SK-N-SH (cell line): ENCODE results near the gene LPCAT3. TPM values are rescaled to one million over a fixed set of nuclear protein-coding genes. Genes with fewer than 3 reads are reported as not detected.

Experiments used
- CTCF ChIA-PET: fragments of 300-600, 350-600 bp; formaldehyde crosslinking; extraction: SDS; loops from one replicate; lab custom pipeline; 2021; lab: Yijun Ruan, JAX
- POLR2A ChIA-PET: fragments of 350-600 bp; sonication (Branson Sonifier 250); formaldehyde crosslinking; extraction: SDS; loops from one replicate; lab custom pipeline; 2020; ENCODE audit warnings: antibody characterized with exemption, inconsistent platforms; lab: Yijun Ruan, JAX
- DNase-seq: peaks from one replicate; pipeline ENCODE4 v3.0.0; 2012
- H2AFZ ChIP-seq: fragments of 200-600 bp; sonication (generic); 2 replicates; pipeline ENCODE4 v1.8.1; 2016; ENCODE audit warnings: antibody characterized with exemption, mild to moderate bottlenecking, low read depth
- H3F3A ChIP-seq: fragments of 200-600 bp; sonication (generic); replicated peaks from 2 replicates; pipeline ENCODE3; 2016; ENCODE audit warnings: antibody characterized with exemption, mild to moderate bottlenecking; ENCODE audit not compliant: insufficient read depth
- H3K27ac ChIP-seq, 2 experiments: fragments of 200-500 bp in 1 of 2; fragments of 200-600 bp in 1 of 2; sonication (Bioruptor generic) in 1 of 2; sonication (generic), shearing (Covaris generic) in 1 of 2; 2 replicates each; pipeline versions ENCODE4 v1.5.1 to v1.6.1; 2014 to 2016; ENCODE audit warnings: low read depth in 2 of 2, inconsistent platforms in 1 of 2, low read length in 1 of 2, mild to moderate bottlenecking in 1 of 2, mixed read lengths in 1 of 2
- H3K27me3 ChIP-seq: fragments of 200-600 bp; sonication (generic), shearing (Covaris generic); 2 replicates; pipeline ENCODE4 v1.6.1; 2016; ENCODE audit warnings: mixed run types; ENCODE audit not compliant: insufficient read depth
- H3K36me3 ChIP-seq, 2 experiments: fragments of 200-500 bp in 1 of 2; fragments of 200-600 bp in 1 of 2; sonication (Bioruptor generic) in 1 of 2; sonication (generic) in 1 of 2; replicated peaks in 1 of 2; 2 replicates each; pipeline versions ENCODE3 to v1.5.1; 2014 to 2016; ENCODE audit warnings: low read length in 1 of 2, mild to moderate bottlenecking in 1 of 2; ENCODE audit not compliant: insufficient read depth in 2 of 2, control insufficient read depth in 1 of 2
- H3K4me1 ChIP-seq, 2 experiments: fragments of 200-500 bp in 1 of 2; fragments of 200-600 bp in 1 of 2; sonication (Bioruptor generic) in 1 of 2; sonication (generic), shearing (Covaris generic) in 1 of 2; 2 replicates each; pipeline versions ENCODE4 v1.5.1 to v1.6.1; 2014 to 2016; ENCODE audit warnings: low read depth in 1 of 2, low read length in 1 of 2, mixed run types in 1 of 2; ENCODE audit not compliant: insufficient read depth in 2 of 2, control insufficient read depth in 1 of 2
- H3K4me2 ChIP-seq: fragments of 200-600 bp; sonication (generic), shearing (Covaris generic); 2 replicates; pipeline ENCODE4 v1.6.1; 2017; ENCODE audit warnings: mixed run types
- H3K4me3 ChIP-seq, 2 experiments: fragments of 200-500 bp in 1 of 2; fragments of 200-600 bp in 1 of 2; sonication (Bioruptor generic) in 1 of 2; sonication (generic), shearing (Covaris generic) in 1 of 2; 2 replicates each; pipeline versions ENCODE4 v1.5.1 to v1.8.1; 2014 to 2016; ENCODE audit warnings: low read depth in 2 of 2, inconsistent platforms in 1 of 2, low read length in 1 of 2, mild to moderate bottlenecking in 1 of 2, mixed read lengths in 1 of 2, moderate library complexity in 1 of 2
- H3K79me2 ChIP-seq: fragments of 200-600 bp; sonication (generic); 2 replicates; pipeline ENCODE4 v1.8.1; 2017; ENCODE audit warnings: mild to moderate bottlenecking; ENCODE audit not compliant: insufficient read depth
- H3K9ac ChIP-seq: fragments of 200-600 bp; sonication (generic); 2 replicates; pipeline ENCODE4 v1.6.1; 2017; ENCODE audit warnings: mixed run types
- H3K9me2 ChIP-seq: fragments of 200-600 bp; sonication (generic); 2 replicates; pipeline ENCODE4 v1.6.1; 2017; ENCODE audit warnings: mixed run types
- H3K9me3 ChIP-seq: fragments of 200-600 bp; sonication (generic); 2 replicates; pipeline ENCODE4 v1.6.1; 2017; ENCODE audit warnings: mixed run types, mild to moderate bottlenecking, moderate library complexity
- H4K20me1 ChIP-seq: fragments of 200-600 bp; sonication (generic); 2 replicates; pipeline ENCODE4 v1.6.1; 2017; ENCODE audit warnings: mild to moderate bottlenecking, mixed run types; ENCODE audit not compliant: insufficient read depth
- CHD2 ChIP-seq: fragments of 150-350 bp; IDR thresholded peaks from 2 replicates; pipeline ENCODE4 v1.6.1; 2018; ENCODE audit warnings: low read length; ENCODE audit not compliant: partially characterized antibody
- EP300 ChIP-seq, 2 experiments: IDR thresholded peaks; 2 replicates each; pipeline versions ENCODE4 v1.4.0 to v1.6.1; 2012; ENCODE audit warnings: borderline replicate concordance in 1 of 2, low read depth in 1 of 2, low read length in 1 of 2
- EZH2phosphoT487 ChIP-seq: fragments of 200-600 bp; sonication (generic); IDR thresholded peaks from 2 replicates; pipeline ENCODE4 v1.6.1; 2017; ENCODE audit warnings: low read depth, mixed run types, mild to moderate bottlenecking, antibody characterized with exemption, moderate library complexity, borderline replicate concordance
- FOSL2 ChIP-seq: IDR thresholded peaks from 2 replicates; pipeline ENCODE4 v1.4.0; 2012; ENCODE audit warnings: low read depth, mild to moderate bottlenecking, moderate library complexity, borderline replicate concordance
- FOXJ3 ChIP-seq: sonication (generic); formaldehyde crosslinking; IDR thresholded peaks from 2 replicates; pipeline ENCODE4 v1.5.1; 2020; ENCODE audit warnings: mild to moderate bottlenecking, missing genetic modification reagents
- GATA2 ChIP-seq: sonication (generic); formaldehyde crosslinking; IDR thresholded peaks from 2 replicates; pipeline ENCODE4 v1.5.0; 2020; ENCODE audit warnings: mild to moderate bottlenecking, missing genetic modification reagents
- IRF3 ChIP-seq: fragments of 150-350 bp; IDR thresholded peaks from 2 replicates; pipeline ENCODE4 v1.6.1; 2016; ENCODE audit warnings: mild to moderate bottlenecking, low read depth, low read length
- JUND ChIP-seq: IDR thresholded peaks from 2 replicates; pipeline ENCODE4 v1.4.0; 2012
- MEF2A ChIP-seq: IDR thresholded peaks from 2 replicates; pipeline ENCODE4 v1.4.0; 2012; ENCODE audit warnings: low read depth, borderline replicate concordance
- NFIC ChIP-seq: IDR thresholded peaks from 2 replicates; pipeline ENCODE4 v1.4.0; 2012; ENCODE audit warnings: borderline replicate concordance
- NRF1 ChIP-seq: IDR thresholded peaks from 2 replicates; pipeline ENCODE4 v1.6.1; 2012; ENCODE audit warnings: low read depth, mild to moderate bottlenecking, low read length
- POLR2AphosphoS5 ChIP-seq: IDR thresholded peaks from 2 replicates; pipeline ENCODE4 v1.6.1; 2012; ENCODE audit warnings: low read depth, low read length
- RAD21 ChIP-seq: IDR thresholded peaks from 2 replicates; pipeline ENCODE4 v1.6.1; 2012; ENCODE audit warnings: mild to moderate bottlenecking, low read length
- RCOR1 ChIP-seq: fragments of 150-350 bp; IDR thresholded peaks from 2 replicates; pipeline ENCODE4 v1.6.1; 2017; ENCODE audit warnings: antibody characterized with exemption, low read length
- RXRA ChIP-seq: IDR thresholded peaks from 2 replicates; pipeline ENCODE4 v1.4.0; 2012; ENCODE audit warnings: low read depth, mild to moderate bottlenecking, borderline replicate concordance
- TCF12 ChIP-seq: IDR thresholded peaks from 2 replicates; pipeline ENCODE4 v1.4.0; 2012
- USF2 ChIP-seq: fragments of 150-350 bp; IDR thresholded peaks from 2 replicates; pipeline ENCODE4 v1.6.1; 2017; ENCODE audit warnings: antibody characterized with exemption, low read length, low read depth, borderline replicate concordance
- WGBS: methylation state at CpG from one replicate; pipeline ENCODE4 v1.1.6; 2017; ENCODE audit warnings: low lambda C conversion rate; 5-methylcytosine and 5-hydroxymethylcytosine counted together
- polyA plus RNA-seq, 3 experiments: library from polyadenylated mRNA; depleted of rRNA; stranded (reverse); fragments of >200 nt; gene quantifications; 2 replicates each; pipeline ENCODE4 v1.2.3, GENCODE V29; 2012
- TF ChIP-seq, protein P1 (sequence below): IDR thresholded peaks from 2 replicates; pipeline ENCODE4; 2012
- TF ChIP-seq, protein P2 (sequence below): fragments of 200-600 bp; sonication (generic); IDR thresholded peaks from 2 replicates; pipeline ENCODE4 v1.6.1; 2017; ENCODE audit warnings: antibody characterized with exemption, mild to moderate bottlenecking, moderate library complexity

The LPCAT3 gene
- polyA plus RNA-seq, 1 of the 3 experiments (the other 2 are of a cell fraction), result 23.8 TPM

- Histone ChIP-seq H3K9ac (no peak overlapping the region), H3K4me3 (peak overlapping the region in 1 of 2 experiments; percentile 77; a peak in 2 of 4 replicates)
- 87% methylated on average over 6 of the region's 6 CpGs for WGBS
- no peak for DNase-seq
- TF ChIP-seq RCOR1 (no peak), NRF1 (no peak), RAD21 (no peak), EZH2phosphoT487 (no peak), IRF3 (no peak), RXRA (no peak), USF2 (no peak), EP300 (IDR thresholded peaks at IDR 0.05; ENCODE audit: borderline replicate concordance in 1 of 2, low read depth in 1 of 2, low read length in 1 of 2) (no peak), JUND (no peak), NFIC (no peak), GATA2 (CRISPR knock-in tag) (no peak), POLR2AphosphoS5 (no peak), FOSL2 (no peak), MEF2A (no peak), CHD2 (no peak), TCF12 (no peak), FOXJ3 (no peak)
- TF ChIP-seq, protein P1, sequence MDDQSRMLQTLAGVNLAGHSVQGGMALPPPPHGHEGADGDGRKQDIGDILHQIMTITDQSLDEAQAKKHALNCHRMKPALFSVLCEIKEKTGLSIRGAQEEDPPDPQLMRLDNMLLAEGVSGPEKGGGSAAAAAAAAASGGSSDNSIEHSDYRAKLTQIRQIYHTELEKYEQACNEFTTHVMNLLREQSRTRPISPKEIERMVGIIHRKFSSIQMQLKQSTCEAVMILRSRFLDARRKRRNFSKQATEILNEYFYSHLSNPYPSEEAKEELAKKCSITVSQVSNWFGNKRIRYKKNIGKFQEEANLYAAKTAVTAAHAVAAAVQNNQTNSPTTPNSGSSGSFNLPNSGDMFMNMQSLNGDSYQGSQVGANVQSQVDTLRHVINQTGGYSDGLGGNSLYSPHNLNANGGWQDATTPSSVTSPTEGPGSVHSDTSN, result no peak
- TF ChIP-seq, protein P2, sequence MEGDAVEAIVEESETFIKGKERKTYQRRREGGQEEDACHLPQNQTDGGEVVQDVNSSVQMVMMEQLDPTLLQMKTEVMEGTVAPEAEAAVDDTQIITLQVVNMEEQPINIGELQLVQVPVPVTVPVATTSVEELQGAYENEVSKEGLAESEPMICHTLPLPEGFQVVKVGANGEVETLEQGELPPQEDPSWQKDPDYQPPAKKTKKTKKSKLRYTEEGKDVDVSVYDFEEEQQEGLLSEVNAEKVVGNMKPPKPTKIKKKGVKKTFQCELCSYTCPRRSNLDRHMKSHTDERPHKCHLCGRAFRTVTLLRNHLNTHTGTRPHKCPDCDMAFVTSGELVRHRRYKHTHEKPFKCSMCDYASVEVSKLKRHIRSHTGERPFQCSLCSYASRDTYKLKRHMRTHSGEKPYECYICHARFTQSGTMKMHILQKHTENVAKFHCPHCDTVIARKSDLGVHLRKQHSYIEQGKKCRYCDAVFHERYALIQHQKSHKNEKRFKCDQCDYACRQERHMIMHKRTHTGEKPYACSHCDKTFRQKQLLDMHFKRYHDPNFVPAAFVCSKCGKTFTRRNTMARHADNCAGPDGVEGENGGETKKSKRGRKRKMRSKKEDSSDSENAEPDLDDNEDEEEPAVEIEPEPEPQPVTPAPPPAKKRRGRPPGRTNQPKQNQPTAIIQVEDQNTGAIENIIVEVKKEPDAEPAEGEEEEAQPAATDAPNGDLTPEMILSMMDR, result no peak
- TF ChIP-seq, all 33 proteins: peak for 0
- POLR2A ChIA-PET, result interaction anchor here (1.6 kb wide), 1 partner anchor 9 kb away, joined by 4 read pairs; no protein-coding TSS in a partner anchor
- H3K9me3 ChIP-seq, result no peaks in the 10 kb centered on the region
- H3K9me2 ChIP-seq, result no peaks in the 10 kb centered on the region
- H3K27me3 ChIP-seq, result no peaks in the 10 kb centered on the region
- peak overlapping the region in 1 of 2 experiments; percentile 90; a peak in 1 of 4 replicates for H3K27ac ChIP-seq
- no peaks in the 10 kb centered on the region for H3K79me2 ChIP-seq
- peak overlapping the region; percentile 83 for H3K4me2 ChIP-seq
- CTCF ChIA-PET, result interaction anchor here (0.6 to 1.7 kb wide), 2 partner anchors 10 to 11 kb away, joined by 3 to 8 read pairs; no protein-coding TSS in a partner anchor
- H3K36me3 ChIP-seq, result peaks cover 5 to 6% of the 10 kb centered on the region in 2 experiments
- H4K20me1 ChIP-seq, result no peaks in the 10 kb centered on the region
- H3K4me1 ChIP-seq, result peaks cover 0 to 8% of the 10 kb centered on the region in 2 experiments; a peak in 2 of 4 replicates
- peaks cover 5% of the 10 kb centered on the region for H3F3A ChIP-seq
- no peak overlapping the region for H2AFZ ChIP-seq
These were observed 1.2 kb downstream of the LPCAT3 start for GRCh38 chr12:7016958-7017571.
